Activated naive CD8-positive, alpha-beta T cell treated with anti-CD3 and anti-CD28 coated beads for 36 hours (primary cell): ENCODE results near the gene PPIH. TPM values are rescaled to one million over a fixed set of nuclear protein-coding genes. Genes with fewer than 3 reads are reported as not detected.
"Not testable (repeated sequence)": the region's sequence is repeated elsewhere in the genome, so short reads cannot be mapped to it uniquely, and the experiment has no call there.

ENCODE experiments used
- DNase-seq: peaks from one replicate; pipeline ENCODE4 v3.0.0; 2021
- H3K27ac Mint-ChIP-seq: one replicate; pipeline ENCODE4 v1.8.0; 2022; ENCODE audit warnings: mild to moderate bottlenecking, moderate library complexity, mixed read lengths
- H3K27me3 Mint-ChIP-seq: one replicate; pipeline ENCODE4 v1.8.0; 2022; ENCODE audit warnings: mild to moderate bottlenecking, mixed read lengths
- H3K36me3 Mint-ChIP-seq: one replicate; pipeline ENCODE4 v1.8.0; 2021; ENCODE audit warnings: mild to moderate bottlenecking, mixed read lengths
- H3K4me1 Mint-ChIP-seq: one replicate; pipeline ENCODE4 v1.8.0; 2021; ENCODE audit warnings: mixed read lengths
- H3K4me3 Mint-ChIP-seq: one replicate; pipeline ENCODE4 v1.8.0; 2022; ENCODE audit warnings: mild to moderate bottlenecking, moderate library complexity, mixed read lengths
- H3K9me3 Mint-ChIP-seq: one replicate; pipeline ENCODE4 v1.8.0; 2022; ENCODE audit warnings: mixed read lengths
- total RNA-seq, 2 experiments: library from RNA; stranded (reverse); gene quantifications; one replicate each; pipeline ENCODE4 v1.2.3, GENCODE V29; 2021

The PPIH gene
- total RNA-seq, 2 experiments from 2014 or later, result 127 to 133 TPM

- Mint-ChIP-seq H3K9me3 (no peaks in the 10 kb centered on the region), H3K27ac (peak overlapping the region; percentile 16), H3K27me3 (no peaks in the 10 kb centered on the region), H3K36me3 (peaks cover 56% of the 10 kb centered on the region), H3K4me3 (no peak overlapping the region), H3K4me1 (peaks cover 29% of the 10 kb centered on the region)
- no peak for DNase-seq
These were observed 40.0 kb downstream of the PPIH start for GRCh38 chr1:42698081-42698813.

GRCh38 chr1:42700006-42700405 is 41.8 kb downstream of the PPIH start:
- Mint-ChIP-seq H3K4me1 (peaks cover 15% of the 10 kb centered on the region), H3K27me3 (no peaks in the 10 kb centered on the region), H3K9me3 (no peaks in the 10 kb centered on the region), H3K36me3 (peaks cover 65% of the 10 kb centered on the region), H3K4me3 (no peak overlapping the region), H3K27ac (peak overlapping the region; percentile 56)
- DNase-seq, result no peak

DNA sequence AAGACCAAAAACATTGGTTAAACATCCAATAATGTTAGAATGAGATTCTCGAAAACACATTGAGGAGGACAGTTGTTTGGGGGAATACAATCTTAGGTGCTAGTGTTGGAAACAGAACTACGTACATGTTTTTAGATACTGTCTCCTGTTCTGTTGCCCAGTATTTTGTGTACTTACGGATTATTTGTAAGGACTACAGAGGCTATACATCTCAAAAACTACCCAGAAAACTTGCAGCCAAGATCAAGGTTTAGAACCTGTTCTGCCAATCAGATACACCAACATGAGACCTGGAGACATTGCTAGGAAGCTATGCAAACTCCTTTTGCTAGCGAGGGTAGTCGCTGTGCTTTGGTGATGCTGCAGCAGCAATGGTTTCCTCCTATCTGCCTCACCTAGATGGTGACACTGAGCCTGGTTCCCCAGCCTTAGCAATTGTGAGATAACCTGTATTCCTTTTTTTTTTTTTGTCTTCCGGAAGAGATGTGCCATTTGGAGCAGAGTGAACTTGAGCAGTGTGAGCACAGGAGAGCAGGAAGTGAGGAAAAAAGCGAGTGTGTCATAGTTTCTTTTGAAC is 45.8 kb downstream of the PPIH start:
- H3K27ac Mint-ChIP-seq, result peak overlapping the region; percentile 55
- H3K9me3 Mint-ChIP-seq, result peaks cover 4% of the 10 kb centered on the region
- no peak for DNase-seq
- H3K4me3 Mint-ChIP-seq, result no peak overlapping the region
- H3K36me3 Mint-ChIP-seq, result peaks cover 69% of the 10 kb centered on the region
- H3K4me1 Mint-ChIP-seq, result no peaks in the 10 kb centered on the region
- no peaks in the 10 kb centered on the region for H3K27me3 Mint-ChIP-seq

DNA sequence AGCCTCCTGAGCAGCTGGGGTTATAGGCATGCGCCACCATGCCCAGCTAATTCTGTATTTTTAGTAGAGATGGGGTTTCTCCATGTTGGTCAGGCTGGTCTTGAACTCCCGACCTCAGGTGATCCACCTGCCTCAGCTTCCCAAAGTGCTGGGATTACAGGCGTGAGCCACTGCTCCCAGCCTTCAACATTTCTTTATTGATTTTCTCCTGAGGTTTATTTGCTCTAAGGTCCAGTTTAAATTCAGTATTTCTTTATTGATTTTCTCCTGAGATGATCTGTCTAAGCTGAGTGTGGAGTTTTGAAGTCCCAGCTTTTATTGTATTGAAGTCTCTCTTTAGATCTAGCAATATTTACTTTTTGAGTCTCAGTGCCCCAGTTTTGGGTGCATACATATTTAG is 54.6 kb downstream of the PPIH start:
- H3K4me1 Mint-ChIP-seq, DNase-seq, H3K27me3 Mint-ChIP-seq, H3K4me3 Mint-ChIP-seq, H3K27ac Mint-ChIP-seq: not testable (repeated sequence)
- Mint-ChIP-seq H3K9me3 (peaks cover 31% of the 10 kb centered on the region), H3K36me3 (peaks cover 84% of the 10 kb centered on the region)

DNA sequence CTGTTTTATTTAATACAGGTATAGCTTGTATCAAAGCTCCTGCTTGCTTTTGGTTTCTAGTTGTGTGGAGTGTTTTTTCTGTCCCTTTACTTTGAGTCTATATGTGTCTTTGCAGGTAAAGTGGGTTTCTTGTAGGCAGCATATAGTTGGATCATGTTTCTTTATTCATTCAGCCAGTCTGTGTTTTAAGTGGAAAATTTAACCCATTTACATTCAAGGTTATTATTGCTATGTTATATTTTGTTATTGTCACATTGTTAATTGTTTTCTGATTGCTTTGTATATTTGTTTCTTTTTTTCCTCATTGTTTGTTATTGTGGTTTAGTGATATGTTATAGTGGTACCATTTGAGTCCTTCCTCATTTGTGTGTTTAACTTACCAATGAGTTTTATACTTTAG is 55.1 kb downstream of the PPIH start:
- Mint-ChIP-seq H3K36me3 (peaks cover 79% of the 10 kb centered on the region), H3K4me1 (peaks cover 8% of the 10 kb centered on the region), H3K27ac (no peak overlapping the region), H3K27me3 (no peaks in the 10 kb centered on the region), H3K4me3 (no peak overlapping the region), H3K9me3 (peaks cover 27% of the 10 kb centered on the region)
- no peak for DNase-seq

DNA sequence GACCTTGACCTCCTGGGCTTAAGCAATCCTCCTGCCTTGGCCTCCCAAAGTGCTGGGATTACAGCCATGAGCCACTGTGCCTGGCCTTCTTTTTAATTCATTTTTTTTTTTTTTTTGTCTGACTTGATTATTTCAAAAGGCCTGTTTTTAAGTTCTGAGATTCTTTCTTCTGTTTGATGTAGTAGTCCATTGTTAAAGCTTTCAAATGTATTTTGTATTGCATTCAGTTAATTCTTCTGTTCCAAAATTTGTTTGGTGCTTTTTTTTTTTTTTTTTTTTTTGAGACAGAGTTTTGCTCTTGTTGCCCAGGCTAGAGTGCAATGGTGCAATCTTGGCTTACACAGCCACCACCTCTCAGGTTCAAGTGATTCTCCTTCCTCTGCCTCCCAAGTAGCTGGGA is 56.2 kb downstream of the PPIH start:
- Mint-ChIP-seq H3K36me3 (peaks cover 74% of the 10 kb centered on the region), H3K9me3 (peaks cover 24% of the 10 kb centered on the region)
- not testable (repeated sequence) for H3K27ac Mint-ChIP-seq, H3K4me1 Mint-ChIP-seq, H3K4me3 Mint-ChIP-seq, H3K27me3 Mint-ChIP-seq, DNase-seq

- no peak overlapping the region for H3K4me3 Mint-ChIP-seq
- H3K27ac Mint-ChIP-seq, result no peak overlapping the region
- no peaks in the 10 kb centered on the region for H3K4me1 Mint-ChIP-seq
- H3K36me3 Mint-ChIP-seq, result peaks cover 15% of the 10 kb centered on the region
- H3K9me3 Mint-ChIP-seq, result no peaks in the 10 kb centered on the region
- DNase-seq, result no peak
- no peaks in the 10 kb centered on the region for H3K27me3 Mint-ChIP-seq
These were observed 62.6 kb downstream of the PPIH start for GRCh38 chr1:42720868-42721267.

- Mint-ChIP-seq H3K36me3 (peaks cover 9% of the 10 kb centered on the region), H3K27ac (no peak overlapping the region), H3K9me3 (no peaks in the 10 kb centered on the region), H3K4me3 (no peak overlapping the region), H3K27me3 (no peaks in the 10 kb centered on the region), H3K4me1 (no peaks in the 10 kb centered on the region)
- no peak for DNase-seq
These were observed 63.7 kb downstream of the PPIH start for GRCh38 chr1:42721926-42722325.

- H3K4me3 Mint-ChIP-seq, H3K9me3 Mint-ChIP-seq, H3K27me3 Mint-ChIP-seq, H3K27ac Mint-ChIP-seq, DNase-seq, H3K36me3 Mint-ChIP-seq, H3K4me1 Mint-ChIP-seq: not testable (repeated sequence)
These were observed 64.2 kb downstream of the PPIH start for GRCh38 chr1:42722403-42722802.

DNA sequence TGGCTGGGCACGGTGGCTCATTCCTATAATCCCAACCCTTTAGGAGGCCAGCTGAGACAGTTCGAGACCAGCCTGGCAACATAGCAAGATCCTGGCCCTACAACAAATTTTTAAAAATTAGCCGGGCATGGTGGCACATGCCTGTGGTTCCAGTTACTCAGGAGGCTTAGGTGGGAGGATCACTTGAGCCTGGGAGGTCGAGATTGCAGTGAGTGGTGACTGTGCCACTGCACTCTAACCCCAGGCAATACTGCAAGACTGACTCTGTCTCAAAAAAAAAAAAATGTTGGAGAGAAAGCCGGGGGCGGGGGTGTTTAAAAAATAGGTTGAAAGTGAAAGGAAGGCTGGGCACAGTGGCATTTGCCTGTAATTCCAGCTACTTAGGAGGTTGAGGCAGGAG is 65.3 kb downstream of the PPIH start:
- peaks cover under 1% of the 10 kb centered on the region for H3K36me3 Mint-ChIP-seq
- H3K4me1 Mint-ChIP-seq, result no peaks in the 10 kb centered on the region
- H3K27me3 Mint-ChIP-seq, result no peaks in the 10 kb centered on the region
- DNase-seq, result peak; percentile 8
- H3K4me3 Mint-ChIP-seq, result no peak overlapping the region
- H3K27ac Mint-ChIP-seq, result no peak overlapping the region
- H3K9me3 Mint-ChIP-seq, result no peaks in the 10 kb centered on the region

GRCh38 chr1:42725820-42726219 is 67.6 kb downstream of the PPIH start:
- H3K4me3 Mint-ChIP-seq, DNase-seq, H3K27me3 Mint-ChIP-seq, H3K36me3 Mint-ChIP-seq, H3K27ac Mint-ChIP-seq, H3K9me3 Mint-ChIP-seq, H3K4me1 Mint-ChIP-seq: not testable (repeated sequence)

Other genes starting within 250 kb of the PPIH start
- under 1 TPM; 0.47 to 0.90 TPM for gene ZMYND12, start 202.4 kb upstream of the PPIH start, total RNA-seq
- gene PPCS, start 201.9 kb upstream of the PPIH start, total RNA-seq, result 10 to 100 TPM; 45.9 to 47.5 TPM
- gene CCDC30, start 195.1 kb upstream of the PPIH start, total RNA-seq, result 1 to 10 TPM in 1 of 2 experiments, under 1 TPM in 1; 0.72 to 1.0 TPM
- 1,000 to 10,000 TPM; 1,441 to 1,525 TPM for gene YBX1, start 24.0 kb downstream of the PPIH start, total RNA-seq
- not detected for gene CLDN19, start 81.8 kb downstream of the PPIH start, total RNA-seq
- gene P3H1, start 108.6 kb downstream of the PPIH start, total RNA-seq, result 10 to 100 TPM; 24.1 to 27.8 TPM
- gene C1orf50, start 108.8 kb downstream of the PPIH start, total RNA-seq, result 1 to 10 TPM; 6.9 to 7.2 TPM
- under 1 TPM; 0.06 to 0.32 TPM for gene TMEM269, start 126.6 kb downstream of the PPIH start, total RNA-seq
- 1 to 10 TPM; 3.1 to 3.2 TPM for gene ERMAP, start 158.7 kb downstream of the PPIH start, total RNA-seq
- gene SVBP, start 159.0 kb downstream of the PPIH start, total RNA-seq, result 10 to 100 TPM; 11.8 to 13.7 TPM
- gene ZNF691, start 188.2 kb downstream of the PPIH start, total RNA-seq, result 10 to 100 TPM in 1 of 2 experiments, 1 to 10 TPM in 1; 8.7 to 10.0 TPM